Ascending aorta (tissue), 2 donors: ENCODE measurements around the gene ZNF629. TPM values are rescaled to one million over a fixed set of nuclear protein-coding genes. Genes with fewer than 3 reads are reported as not detected.

Source experiments
- DNase-seq, 2 donors: peaks; one replicate each; pipeline ENCODE4 v3.0.0-alpha.2; 2019; ENCODE audit warnings: low spot score in 2 of 2
- H3K27ac ChIP-seq, 2 donors: fragments of 200-600 bp; sonication (generic); one replicate each; pipeline ENCODE4 v1.5.1; 2016 to 2017; ENCODE audit warnings: mild to moderate bottlenecking in 1 of 2
- H3K27me3 ChIP-seq: fragments of 200-600 bp; sonication (generic); one replicate; pipeline ENCODE4 v1.5.1; 2017
- H3K36me3 ChIP-seq, 2 donors: fragments of 200-600 bp; sonication (generic); one replicate each; pipeline ENCODE4 v1.5.1; 2016
- H3K4me1 ChIP-seq, 2 donors: fragments of 200-600 bp; sonication (generic); one replicate each; pipeline ENCODE4 v1.5.1; 2016 to 2017; ENCODE audit warnings: mild to moderate bottlenecking in 1 of 2
- H3K4me3 ChIP-seq, 2 donors: fragments of 200-600 bp; sonication (generic); one replicate each; pipeline ENCODE4 v1.5.1; 2016 to 2017; ENCODE audit warnings: mild to moderate bottlenecking in 1 of 2
- H3K9me3 ChIP-seq, 2 donors: fragments of 200-600 bp; sonication (generic); one replicate each; pipeline ENCODE4 v1.5.1; 2016
- intact Hi-C: fragments of 100-400 bp; cut with DNase I; formaldehyde crosslinking; loops from one replicate; pipeline ENCODE4 v1.15.1; 2023
- total RNA-seq: library from RNA; depleted of rRNA; stranded (reverse); fragments of >200 nt; gene quantifications from one replicate; pipeline ENCODE4 v1.1.0, GENCODE V29; 2016
- TF ChIP-seq, protein P1 (sequence below), 3 experiments: fragments of 200-600 bp in 2 of 3; fragments of 450-650 bp in 1 of 3; sonication (generic) in 2 of 3; IDR thresholded peaks; one replicate each; pipeline ENCODE4 v1.5.1; 2016 to 2019; ENCODE audit warnings: antibody characterized with exemption in 3 of 3, mild to moderate bottlenecking in 1 of 3, moderate library complexity in 1 of 3

The ZNF629 gene
- total RNA-seq, 1 donor from 2014 or later = 12.3 TPM

DNA sequence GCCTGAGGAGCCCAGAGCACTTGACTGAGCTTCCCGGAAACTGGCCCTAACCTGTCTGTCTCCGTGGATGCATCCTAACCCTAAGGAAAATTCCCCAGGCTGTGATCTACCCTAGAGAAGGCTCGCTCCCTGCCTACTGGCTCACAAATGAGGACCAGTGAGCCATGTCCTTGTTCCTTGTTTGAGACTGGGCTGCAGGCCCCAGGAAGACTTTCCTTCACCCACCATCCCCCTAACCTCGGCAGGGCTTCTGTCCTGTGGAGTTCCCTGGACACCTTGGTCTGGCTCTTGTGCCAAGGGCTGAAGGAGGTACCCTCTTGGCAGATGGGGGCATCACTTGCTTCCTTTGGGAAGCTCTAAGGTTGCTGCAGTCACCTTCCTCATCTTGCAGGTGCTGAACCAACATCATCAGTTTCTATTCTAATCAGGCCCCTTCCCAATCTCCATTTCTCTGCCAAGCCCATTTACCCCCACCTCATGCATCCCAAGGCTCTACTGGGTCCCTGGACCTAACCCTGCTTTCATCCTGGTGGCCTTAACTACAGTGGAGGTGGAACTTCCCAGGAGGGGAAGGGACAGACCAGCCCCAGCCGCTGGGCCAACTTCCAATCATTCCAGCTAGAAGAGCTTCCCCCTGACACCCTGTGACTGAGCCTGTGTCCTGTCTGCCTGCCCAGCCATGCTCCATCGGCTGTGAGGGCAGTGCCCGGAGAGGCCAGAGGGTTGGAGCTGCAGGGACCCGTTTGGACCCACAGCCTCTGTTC lies 12.5 kb downstream of the ZNF629 start:
- Histone ChIP-seq H3K36me3 (peaks cover 37 to 44% of the 10 kb centered on the region in 2 donors), H3K4me1 (peaks cover 2 to 13% of the 10 kb centered on the region in 2 donors), H3K9me3 (no peaks in the 10 kb centered on the region), H3K4me3 (peak overlapping the region; percentile 75 to 86), H3K27me3 (no peaks in the 10 kb centered on the region), H3K27ac (peak overlapping the region; percentile 79 to 86)
- DNase-seq = no peak
- intact Hi-C loops = loop anchor here (5.0 kb wide), 1 partner anchor 38 kb away; no protein-coding TSS in a partner anchor
- TF ChIP-seq, protein P1, sequence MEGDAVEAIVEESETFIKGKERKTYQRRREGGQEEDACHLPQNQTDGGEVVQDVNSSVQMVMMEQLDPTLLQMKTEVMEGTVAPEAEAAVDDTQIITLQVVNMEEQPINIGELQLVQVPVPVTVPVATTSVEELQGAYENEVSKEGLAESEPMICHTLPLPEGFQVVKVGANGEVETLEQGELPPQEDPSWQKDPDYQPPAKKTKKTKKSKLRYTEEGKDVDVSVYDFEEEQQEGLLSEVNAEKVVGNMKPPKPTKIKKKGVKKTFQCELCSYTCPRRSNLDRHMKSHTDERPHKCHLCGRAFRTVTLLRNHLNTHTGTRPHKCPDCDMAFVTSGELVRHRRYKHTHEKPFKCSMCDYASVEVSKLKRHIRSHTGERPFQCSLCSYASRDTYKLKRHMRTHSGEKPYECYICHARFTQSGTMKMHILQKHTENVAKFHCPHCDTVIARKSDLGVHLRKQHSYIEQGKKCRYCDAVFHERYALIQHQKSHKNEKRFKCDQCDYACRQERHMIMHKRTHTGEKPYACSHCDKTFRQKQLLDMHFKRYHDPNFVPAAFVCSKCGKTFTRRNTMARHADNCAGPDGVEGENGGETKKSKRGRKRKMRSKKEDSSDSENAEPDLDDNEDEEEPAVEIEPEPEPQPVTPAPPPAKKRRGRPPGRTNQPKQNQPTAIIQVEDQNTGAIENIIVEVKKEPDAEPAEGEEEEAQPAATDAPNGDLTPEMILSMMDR (IDR thresholded peaks at IDR 0.05) = no peak

GRCh38 chr16:30773826-30774225 lies 13.2 kb downstream of the ZNF629 start:
- Histone ChIP-seq H3K4me3 (no peak overlapping the region), H3K27me3 (no peaks in the 10 kb centered on the region), H3K27ac (no peak overlapping the region), H3K4me1 (peaks cover 2 to 13% of the 10 kb centered on the region in 2 donors), H3K9me3 (no peaks in the 10 kb centered on the region), H3K36me3 (peaks cover 44 to 51% of the 10 kb centered on the region in 2 donors)
- intact Hi-C loops = no loop called here
- DNase-seq = no peak
- TF ChIP-seq, protein P1 (IDR thresholded peaks at IDR 0.05) = no peak

GRCh38 chr16:30771726-30772125 lies 15.3 kb downstream of the ZNF629 start:
- Histone ChIP-seq H3K36me3 (peaks cover 65 to 71% of the 10 kb centered on the region in 2 donors), H3K4me1 (peaks cover 2 to 12% of the 10 kb centered on the region in 2 donors), H3K9me3 (no peaks in the 10 kb centered on the region), H3K4me3 (no peak overlapping the region), H3K27me3 (no peaks in the 10 kb centered on the region), H3K27ac (no peak overlapping the region)
- no peak for DNase-seq
- intact Hi-C loops = no loop called here
- TF ChIP-seq, protein P1 (IDR thresholded peaks at IDR 0.05) = no peak

DNA sequence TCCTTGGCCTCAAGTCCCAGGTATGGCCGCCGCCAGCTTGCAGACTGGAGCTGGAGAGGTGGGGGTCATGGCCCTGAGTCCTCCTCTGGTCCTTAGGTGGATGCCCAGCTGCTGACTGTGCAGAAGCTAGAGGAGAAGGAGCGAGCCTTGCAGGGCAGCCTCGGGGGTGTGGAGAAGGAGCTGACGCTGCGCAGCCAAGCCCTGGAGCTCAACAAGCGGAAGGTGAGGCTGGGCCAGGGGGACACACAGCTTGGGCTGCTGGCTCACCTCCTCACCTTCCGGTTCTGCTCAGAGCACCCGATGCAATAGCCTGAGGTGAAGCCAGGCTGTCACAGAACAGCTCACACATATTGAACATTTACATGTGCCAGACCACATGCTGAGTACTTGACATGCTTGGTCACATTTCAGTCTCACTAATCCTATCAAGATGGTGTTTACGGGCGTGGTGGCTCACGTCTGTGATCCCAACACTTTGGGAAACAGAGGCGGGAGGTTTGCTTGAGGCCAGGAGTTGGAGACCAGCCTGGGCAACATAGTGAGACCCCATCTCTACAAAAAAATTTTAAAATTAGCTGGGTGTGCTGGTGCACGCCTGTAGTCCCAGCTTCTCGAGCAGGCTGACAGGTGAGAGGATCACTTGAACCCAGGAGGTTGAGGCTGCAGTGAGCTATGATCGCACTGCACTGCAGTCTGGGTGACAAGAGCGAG lies 17.5 kb downstream of the ZNF629 start:
- Histone ChIP-seq H3K27ac (no peak overlapping the region), H3K36me3 (peaks cover 87 to 93% of the 10 kb centered on the region in 2 donors), H3K4me1 (no peaks in the 10 kb centered on the region), H3K27me3 (no peaks in the 10 kb centered on the region), H3K9me3 (no peaks in the 10 kb centered on the region), H3K4me3 (no peak overlapping the region)
- intact Hi-C loops = no loop called here
- DNase-seq = no peak
- TF ChIP-seq, protein P1 (IDR thresholded peaks at IDR 0.05) = no peak

DNA sequence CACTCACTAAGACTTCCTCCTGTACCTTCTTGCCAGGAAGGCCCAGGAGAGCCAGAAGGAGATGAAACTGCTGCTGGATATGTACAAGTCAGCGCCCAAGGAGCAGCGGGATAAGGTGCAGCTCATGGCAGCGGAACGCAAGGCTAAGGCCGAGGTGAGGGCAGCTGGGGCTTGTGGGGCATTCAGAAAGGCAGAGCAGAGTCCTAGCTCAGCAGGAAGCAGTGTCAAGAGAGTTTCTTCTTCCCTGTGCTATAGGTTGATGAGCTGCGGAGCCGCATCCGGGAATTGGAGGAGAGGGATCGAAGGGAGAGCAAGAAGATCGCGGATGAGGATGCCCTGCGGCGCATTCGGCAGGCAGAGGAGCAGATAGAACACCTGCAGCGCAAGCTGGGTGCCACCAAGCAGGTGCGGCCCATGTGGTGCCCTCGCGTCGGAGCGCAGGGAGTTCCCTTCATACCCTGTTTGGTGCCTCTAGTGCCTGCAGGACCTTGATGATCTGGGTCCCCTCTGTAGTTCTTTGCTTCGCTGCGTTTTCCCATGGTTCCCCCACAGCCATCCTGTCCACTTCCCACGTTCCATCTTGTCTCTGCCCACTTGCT lies 18.3 kb downstream of the ZNF629 start:
- TF ChIP-seq, protein P1 (IDR thresholded peaks at IDR 0.05) = no peak
- H3K36me3 ChIP-seq = peaks cover 96 to 97% of the 10 kb centered on the region in 2 donors
- no peaks in the 10 kb centered on the region for H3K27me3 ChIP-seq

More for the DNA sequence above, 18.3 kb downstream of the ZNF629 start:
- intact Hi-C loops = no loop called here
- no peak for DNase-seq
- peaks cover 0 to 3% of the 10 kb centered on the region in 2 donors for H3K4me1 ChIP-seq
- no peak overlapping the region for H3K4me3 ChIP-seq
- no peaks in the 10 kb centered on the region for H3K9me3 ChIP-seq
- no peak overlapping the region for H3K27ac ChIP-seq
